Upper lobe of left lung (tissue), 4 donors: Measurements from ENCODE around the gene TMEM229A.

Source experiments
- CTCF ChIP-seq, 6 experiments: fragments of 450-650 bp in 4 of 6; fragments of 200-600 bp in 2 of 6; sonication (generic) in 2 of 6; IDR thresholded peaks; one replicate each; pipeline ENCODE4 v1.5.1; 2016 to 2019; ENCODE audit warnings: antibody characterized with exemption in 6 of 6
- POLR2AphosphoS5 ChIP-seq, 2 donors: sonication (generic); formaldehyde crosslinking; IDR thresholded peaks; one replicate each; pipeline ENCODE4 v1.5.1; 2017; ENCODE audit warnings: antibody characterized with exemption in 2 of 2

GRCh38 chr7:124074007-124074406, 41.1 kb upstream of the TMEM229A start:
- TF ChIP-seq CTCF (IDR thresholded peaks at IDR 0.05) (no peak), POLR2AphosphoS5 (IDR thresholded peaks at IDR 0.05) (no peak)
